Dendritic cell treated with granulocyte-macrophage colony-stimulating factor and Interleukin-4, amounts not matched to agents 40 ng/mL and 50 ng/mL, for 4 days (primary cell): ENCODE results near the gene HECA.
"Not testable (repeated sequence)": the region's sequence is repeated elsewhere in the genome, so short reads cannot be mapped to it uniquely, and the experiment has no call there.

Source experiments
- H3K27ac Mint-ChIP-seq: one replicate; pipeline ENCODE4 v1.8.0; 2022; ENCODE audit warnings: mild to moderate bottlenecking, mixed read lengths
- H3K27me3 Mint-ChIP-seq: one replicate; pipeline ENCODE4 v1.8.0; 2022; ENCODE audit warnings: mild to moderate bottlenecking, mixed read lengths
- H3K36me3 Mint-ChIP-seq: one replicate; pipeline ENCODE4 v1.8.0; 2022; ENCODE audit warnings: low read depth, mixed read lengths
- H3K4me1 Mint-ChIP-seq: one replicate; pipeline ENCODE4 v1.8.0; 2022; ENCODE audit warnings: low read depth, mixed read lengths
- H3K4me3 Mint-ChIP-seq: one replicate; pipeline ENCODE4 v1.8.0; 2022; ENCODE audit warnings: mild to moderate bottlenecking, moderate library complexity, mixed read lengths
- H3K9me3 Mint-ChIP-seq: one replicate; pipeline ENCODE4 v1.8.0; 2022; ENCODE audit warnings: mixed read lengths
- intact Hi-C: fragments of 100-400 bp; cut with micrococcal nuclease; formaldehyde crosslinking; loops from one replicate; pipeline ENCODE4 v1.15.0; 2022

Gene HECA

GRCh38 chr6:139146317-139146726 lies 11.4 kb downstream of the HECA start:
- peaks cover 6% of the 10 kb centered on the region for H3K36me3 Mint-ChIP-seq
- H3K4me3 Mint-ChIP-seq: no peak overlapping the region
- intact Hi-C loops: no loop called here
- no peak overlapping the region for H3K27ac Mint-ChIP-seq
- no peaks in the 10 kb centered on the region for H3K27me3 Mint-ChIP-seq
- H3K9me3 Mint-ChIP-seq: no peaks in the 10 kb centered on the region
- peaks cover 65% of the 10 kb centered on the region for H3K4me1 Mint-ChIP-seq

- Mint-ChIP-seq H3K4me3 (no peak overlapping the region), H3K27ac (no peak overlapping the region), H3K9me3 (no peaks in the 10 kb centered on the region), H3K4me1 (peaks cover 72% of the 10 kb centered on the region), H3K36me3 (peaks cover 6% of the 10 kb centered on the region), H3K27me3 (no peaks in the 10 kb centered on the region)
- intact Hi-C loops: no loop called here
Observed at GRCh38 chr6:139147628-139148027, 12.7 kb downstream of the HECA start.

- Mint-ChIP-seq H3K27ac (no peak overlapping the region), H3K9me3 (no peaks in the 10 kb centered on the region), H3K36me3 (peaks cover 6% of the 10 kb centered on the region), H3K27me3 (no peaks in the 10 kb centered on the region), H3K4me1 (peaks cover 65% of the 10 kb centered on the region), H3K4me3 (no peak overlapping the region)
- intact Hi-C loops: no loop called here
Observed at GRCh38 chr6:139148557-139149235, 13.8 kb downstream of the HECA start.

- intact Hi-C loops: no loop called here
Observed at GRCh38 chr6:139149383-139149782, 14.5 kb downstream of the HECA start.

GRCh38 chr6:139150920-139151319 lies 16.0 kb downstream of the HECA start:
- no peaks in the 10 kb centered on the region for H3K27me3 Mint-ChIP-seq
- no peak overlapping the region for H3K4me3 Mint-ChIP-seq
- peaks cover 52% of the 10 kb centered on the region for H3K4me1 Mint-ChIP-seq
- intact Hi-C loops: no loop called here
- H3K9me3 Mint-ChIP-seq: no peaks in the 10 kb centered on the region
- H3K27ac Mint-ChIP-seq: no peak overlapping the region
- peaks cover 6% of the 10 kb centered on the region for H3K36me3 Mint-ChIP-seq

More at GRCh38 chr6:139149383-139149782, 14.5 kb downstream of the HECA start:
- Mint-ChIP-seq H3K9me3 (no peaks in the 10 kb centered on the region), H3K36me3 (peaks cover 6% of the 10 kb centered on the region), H3K4me3 (no peak overlapping the region), H3K27ac (no peak overlapping the region), H3K4me1 (peaks cover 64% of the 10 kb centered on the region), H3K27me3 (no peaks in the 10 kb centered on the region)

- H3K36me3 Mint-ChIP-seq: peaks cover 12% of the 10 kb centered on the region
- intact Hi-C loops: no loop called here
- no peaks in the 10 kb centered on the region for H3K9me3 Mint-ChIP-seq
- no peak overlapping the region for H3K4me3 Mint-ChIP-seq
- no peak overlapping the region for H3K27ac Mint-ChIP-seq
- no peaks in the 10 kb centered on the region for H3K27me3 Mint-ChIP-seq
- peaks cover 48% of the 10 kb centered on the region for H3K4me1 Mint-ChIP-seq
Observed at GRCh38 chr6:139151425-139152087, 16.7 kb downstream of the HECA start.

- Mint-ChIP-seq H3K4me3 (no peak overlapping the region), H3K4me1 (peaks cover 44% of the 10 kb centered on the region), H3K36me3 (peaks cover 16% of the 10 kb centered on the region), H3K27ac (no peak overlapping the region), H3K27me3 (no peaks in the 10 kb centered on the region), H3K9me3 (no peaks in the 10 kb centered on the region)
- intact Hi-C loops: no loop called here
Observed at GRCh38 chr6:139152088-139152891, 17.4 kb downstream of the HECA start.

GRCh38 chr6:139152892-139153271 lies 18.0 kb downstream of the HECA start:
- intact Hi-C loops: no loop called here
- H3K9me3 Mint-ChIP-seq: no peaks in the 10 kb centered on the region
- H3K27me3 Mint-ChIP-seq: no peaks in the 10 kb centered on the region
- H3K4me1 Mint-ChIP-seq: peaks cover 43% of the 10 kb centered on the region
- H3K27ac Mint-ChIP-seq: no peak overlapping the region
- peaks cover 22% of the 10 kb centered on the region for H3K36me3 Mint-ChIP-seq
- H3K4me3 Mint-ChIP-seq: no peak overlapping the region

- H3K27me3 Mint-ChIP-seq: no peaks in the 10 kb centered on the region
- peaks cover 22% of the 10 kb centered on the region for H3K36me3 Mint-ChIP-seq
- H3K4me1 Mint-ChIP-seq: peaks cover 37% of the 10 kb centered on the region
- intact Hi-C loops: no loop called here
- no peak overlapping the region for H3K27ac Mint-ChIP-seq
- no peaks in the 10 kb centered on the region for H3K9me3 Mint-ChIP-seq
- no peak overlapping the region for H3K4me3 Mint-ChIP-seq
Observed at GRCh38 chr6:139153855-139154254, 19.0 kb downstream of the HECA start.

GRCh38 chr6:139154881-139155547 lies 20.1 kb downstream of the HECA start:
- H3K9me3 Mint-ChIP-seq: no peaks in the 10 kb centered on the region
- H3K4me3 Mint-ChIP-seq: no peak overlapping the region
- no peaks in the 10 kb centered on the region for H3K27me3 Mint-ChIP-seq
- peaks cover 25% of the 10 kb centered on the region for H3K4me1 Mint-ChIP-seq
- intact Hi-C loops: no loop called here
- H3K27ac Mint-ChIP-seq: no peak overlapping the region
- peaks cover 21% of the 10 kb centered on the region for H3K36me3 Mint-ChIP-seq

- Mint-ChIP-seq H3K27me3 (no peaks in the 10 kb centered on the region), H3K4me1 (peaks cover 31% of the 10 kb centered on the region), H3K4me3 (no peak overlapping the region), H3K36me3 (peaks cover 16% of the 10 kb centered on the region), H3K27ac (no peak overlapping the region), H3K9me3 (no peaks in the 10 kb centered on the region)
- intact Hi-C loops: no loop called here
Observed at GRCh38 chr6:139156102-139156501, 21.2 kb downstream of the HECA start.

- Mint-ChIP-seq H3K4me1 (peaks cover 35% of the 10 kb centered on the region), H3K36me3 (peaks cover 16% of the 10 kb centered on the region), H3K4me3 (no peak overlapping the region)
Observed at GRCh38 chr6:139156551-139156950, 21.7 kb downstream of the HECA start.

GRCh38 chr6:139157086-139157485 lies 22.2 kb downstream of the HECA start:
- Mint-ChIP-seq H3K36me3 (peaks cover 20% of the 10 kb centered on the region), H3K4me1 (peaks cover 37% of the 10 kb centered on the region)
- H3K4me3 Mint-ChIP-seq, H3K9me3 Mint-ChIP-seq, H3K27me3 Mint-ChIP-seq, intact Hi-C loops, H3K27ac Mint-ChIP-seq: not testable (repeated sequence)

More at GRCh38 chr6:139156551-139156950, 21.7 kb downstream of the HECA start:
- Mint-ChIP-seq H3K9me3 (no peaks in the 10 kb centered on the region), H3K27ac (no peak overlapping the region), H3K27me3 (no peaks in the 10 kb centered on the region)
- intact Hi-C loops: no loop called here

GRCh38 chr6:139159016-139159415 lies 24.1 kb downstream of the HECA start:
- intact Hi-C loops: no loop called here
- no peak overlapping the region for H3K4me3 Mint-ChIP-seq
- no peak overlapping the region for H3K27ac Mint-ChIP-seq
- no peaks in the 10 kb centered on the region for H3K9me3 Mint-ChIP-seq
- H3K36me3 Mint-ChIP-seq: peaks cover 33% of the 10 kb centered on the region
- no peaks in the 10 kb centered on the region for H3K27me3 Mint-ChIP-seq
- peaks cover 49% of the 10 kb centered on the region for H3K4me1 Mint-ChIP-seq
